Activated CD4-positive, alpha-beta T cell treated with anti-CD3 and anti-CD28 coated beads for 24 hours (primary cell): ENCODE results near the gene FAM149A.

Source experiments
- DNase-seq, 2 donors: peaks; one replicate each; pipeline ENCODE4 v3.0.0-alpha.2; 2020; ENCODE audit warnings: low read depth in 2 of 2

FAM149A gene

DNA sequence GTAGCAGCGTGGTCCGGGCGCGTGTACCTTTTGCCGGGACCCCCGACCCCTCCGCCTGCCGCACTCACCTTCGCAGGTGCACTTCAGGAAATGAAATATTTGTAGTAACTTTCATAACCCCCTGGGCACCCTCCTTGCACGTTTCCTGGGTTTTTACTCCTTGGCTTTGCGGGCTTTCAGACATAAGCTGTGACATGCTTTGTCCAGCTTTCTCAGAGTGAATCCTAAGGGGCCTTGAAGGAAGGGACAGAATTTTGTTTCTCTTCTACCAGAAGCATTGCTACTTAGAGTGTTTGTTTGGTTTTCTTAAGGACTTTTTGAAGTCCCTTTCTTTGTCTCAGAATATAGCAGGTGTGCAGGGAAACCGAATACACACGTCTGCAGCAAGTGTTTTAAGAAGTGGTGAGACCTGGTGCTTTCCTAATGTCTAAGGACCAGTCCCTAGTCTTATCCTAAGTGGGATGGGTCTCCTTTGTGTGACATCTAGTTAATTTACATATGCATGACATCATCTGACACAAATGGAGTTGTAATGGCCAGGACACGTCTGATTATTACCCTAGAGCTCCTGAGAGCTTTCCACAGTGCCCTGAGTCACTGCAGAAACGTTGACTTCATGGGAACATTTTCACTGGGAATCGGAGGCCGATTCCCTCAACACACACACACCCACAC, 1.3 kb downstream of the FAM149A start:
- DNase-seq = no peak

DNA sequence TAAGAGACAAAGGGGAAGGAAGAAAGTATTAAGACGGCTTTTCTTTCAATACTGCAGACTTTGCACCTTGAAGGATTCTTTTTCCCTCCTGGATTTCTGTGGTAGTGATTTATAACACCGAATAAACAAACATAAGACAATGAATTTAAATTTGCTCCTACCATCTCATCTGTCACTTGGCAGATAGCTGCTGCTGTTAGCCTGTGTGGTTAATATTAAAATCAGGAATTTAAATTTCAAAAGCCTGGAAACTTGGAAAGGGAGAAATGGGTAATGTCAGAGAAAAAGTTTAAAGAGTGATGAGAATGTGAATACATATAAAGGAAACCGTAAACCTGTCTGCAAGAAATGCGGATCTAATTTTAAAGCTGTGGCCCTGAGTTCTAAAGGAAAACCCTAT, 3.4 kb downstream of the FAM149A start:
- no peak for DNase-seq

DNA sequence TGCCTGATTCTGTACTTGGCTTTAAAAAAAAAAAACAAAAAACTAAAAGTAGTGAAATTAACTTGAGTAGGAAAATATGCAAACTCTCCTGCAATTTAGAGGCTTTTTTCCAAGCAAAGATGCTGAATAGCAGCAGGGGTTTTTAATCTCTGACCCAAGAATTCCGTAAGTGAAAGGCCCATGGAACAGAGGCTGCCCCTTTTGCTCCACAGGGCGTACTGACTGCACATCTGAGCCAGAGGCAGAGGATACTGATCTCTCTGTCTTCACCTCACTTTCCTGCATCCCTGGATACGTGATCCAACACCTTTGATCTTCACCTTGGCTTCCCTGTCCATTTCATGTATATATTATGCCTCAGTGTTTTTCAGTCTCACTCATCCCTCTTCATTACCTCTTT, 3.9 kb downstream of the FAM149A start:
- DNase-seq = no peak

DNA sequence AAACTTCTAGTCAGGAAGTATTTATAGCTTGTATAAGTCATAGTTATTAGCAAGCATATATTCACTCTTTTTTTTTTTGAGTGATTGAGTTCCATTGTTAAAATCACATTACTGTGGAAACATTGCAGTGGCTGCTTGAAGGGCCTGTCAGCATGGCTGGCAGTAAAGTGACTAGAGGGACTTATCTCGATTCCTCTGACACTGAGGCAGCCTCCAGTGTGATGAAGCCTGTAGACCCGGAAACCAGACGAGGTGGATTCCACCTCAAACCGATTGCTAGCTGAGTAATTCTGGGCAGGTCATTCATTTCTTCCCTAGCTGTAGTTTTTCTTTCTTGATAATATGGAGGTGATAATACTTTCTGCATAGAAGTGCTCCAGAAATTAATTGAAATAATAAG, 4.7 kb downstream of the FAM149A start:
- no peak for DNase-seq

DNA sequence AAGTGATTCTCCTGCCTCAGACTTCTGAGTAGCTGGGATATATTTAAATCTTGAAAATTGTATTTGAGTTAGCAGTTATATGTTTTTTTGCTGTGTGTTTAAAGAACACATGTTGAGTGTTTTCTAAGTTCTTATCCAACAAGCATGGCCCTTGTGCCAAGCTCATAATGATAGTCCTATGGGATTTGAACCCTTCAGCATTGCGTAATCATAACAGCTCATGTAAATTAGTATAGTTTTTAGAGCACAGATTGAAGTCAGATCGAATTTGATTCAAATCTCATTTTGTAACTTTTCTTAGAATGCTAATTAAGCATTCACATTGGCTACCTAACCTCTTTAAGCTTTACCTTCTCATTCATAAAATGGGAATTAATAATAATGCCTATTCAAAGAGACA, 12.2 kb downstream of the FAM149A start:
- DNase-seq = no peak

DNA sequence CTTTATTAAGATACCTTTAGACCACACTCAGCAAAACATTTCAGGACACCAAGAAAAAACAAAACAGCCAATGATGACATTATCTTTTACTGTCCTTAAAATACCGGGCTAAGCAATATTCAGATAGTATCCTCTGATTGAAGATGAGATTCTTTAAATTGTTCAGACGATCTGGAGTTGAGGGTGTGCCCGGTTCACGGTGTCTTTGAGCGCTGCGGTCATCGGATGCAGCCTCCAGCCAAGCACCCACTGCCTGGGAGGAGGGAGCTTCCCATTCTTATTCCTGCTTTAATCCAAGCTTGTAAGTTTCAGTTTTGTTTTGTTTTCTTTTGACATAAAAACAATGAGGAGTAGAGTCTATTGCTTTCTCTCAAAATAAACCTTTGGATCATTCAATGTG, 14.1 kb downstream of the FAM149A start:
- DNase-seq = no peak

DNA sequence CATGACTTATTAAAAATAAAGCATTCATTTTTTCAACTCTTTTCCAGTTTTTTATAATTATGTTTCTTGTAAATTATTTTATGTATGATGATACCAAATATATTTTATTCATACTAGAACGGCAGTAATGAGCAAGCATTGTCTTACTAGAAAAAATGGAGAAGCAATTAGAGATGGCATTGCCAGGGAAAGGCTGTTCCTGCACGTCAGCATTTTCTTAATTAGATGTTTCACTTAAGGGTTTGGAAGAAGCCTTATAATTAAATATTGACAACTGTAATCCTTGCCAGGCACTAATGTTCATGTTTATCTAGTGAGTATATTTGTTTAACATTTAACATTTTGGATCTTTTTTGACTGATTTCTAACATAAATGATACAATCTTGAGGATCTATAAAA, 16.6 kb downstream of the FAM149A start:
- DNase-seq = no peak

DNA sequence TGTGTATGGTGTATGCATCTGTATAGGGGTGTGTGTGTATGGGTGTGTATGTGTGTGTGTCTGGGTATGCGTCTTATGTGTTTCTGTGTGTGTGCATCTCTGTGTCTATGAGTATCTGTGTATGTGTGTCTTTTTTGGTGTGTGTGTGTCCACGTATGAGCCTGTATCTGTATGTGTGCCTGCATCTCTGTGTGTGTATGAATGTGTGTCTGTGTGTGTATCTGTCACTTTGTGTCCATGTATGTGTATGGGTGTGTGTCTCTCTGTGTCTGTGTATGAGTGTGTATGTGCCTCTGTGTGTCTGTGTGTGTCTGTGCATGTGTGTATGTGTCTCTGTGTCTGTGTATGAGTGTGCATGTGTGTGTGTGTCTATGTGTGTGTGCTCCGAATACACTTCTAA, 24.3 kb downstream of the FAM149A start:
- DNase-seq = no peak

DNA sequence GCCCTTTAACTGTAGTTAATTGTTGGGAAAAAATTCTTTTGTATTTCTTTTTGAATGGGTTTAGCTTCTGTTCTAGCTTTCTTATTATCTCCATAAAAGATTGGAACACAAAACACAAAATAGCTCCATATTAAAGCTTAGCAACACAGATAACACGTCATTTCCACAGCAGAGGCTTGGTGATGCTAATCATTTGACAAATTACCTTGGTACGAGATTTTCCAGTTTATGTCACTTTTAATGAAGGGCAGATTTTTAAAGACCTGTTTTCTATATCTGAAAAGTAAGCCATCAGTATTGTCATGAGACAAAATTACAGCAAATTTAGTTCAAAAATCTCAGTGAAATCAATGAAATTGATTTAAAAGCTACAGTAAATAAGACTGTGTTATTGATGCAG, 27.4 kb downstream of the FAM149A start:
- DNase-seq = no peak

DNA sequence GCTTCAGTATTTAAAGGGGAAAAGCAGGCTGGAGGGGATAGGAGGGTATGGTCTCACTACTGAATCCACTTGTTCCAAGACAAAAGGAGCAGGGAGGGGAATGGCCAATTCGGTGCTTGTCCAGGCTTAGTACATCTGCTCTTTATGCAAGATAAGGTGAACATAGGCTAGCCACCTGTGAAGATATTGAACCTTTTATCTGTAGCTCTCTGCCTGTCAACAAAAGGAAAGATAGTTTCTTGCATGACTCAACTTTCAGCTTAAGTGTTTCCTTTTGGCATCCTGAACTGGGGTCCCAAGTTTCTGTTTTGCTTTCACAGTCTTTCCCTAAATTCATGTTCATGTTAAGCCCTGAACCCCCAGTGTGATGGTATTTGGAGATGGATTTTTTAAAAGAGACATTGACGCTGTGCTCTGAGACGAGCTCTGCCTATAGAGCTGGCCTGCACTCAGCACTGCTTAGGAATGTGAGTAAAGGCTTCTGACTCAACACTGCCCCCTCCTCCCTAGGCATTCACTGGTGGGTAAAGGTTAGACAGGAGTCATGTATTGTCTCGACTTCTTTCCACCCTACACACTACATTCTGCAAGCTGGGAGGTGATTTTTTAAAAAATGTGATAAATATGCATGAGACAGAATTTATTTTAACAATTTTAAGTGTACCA, 28.2 kb downstream of the FAM149A start:
- DNase-seq = no peak

DNA sequence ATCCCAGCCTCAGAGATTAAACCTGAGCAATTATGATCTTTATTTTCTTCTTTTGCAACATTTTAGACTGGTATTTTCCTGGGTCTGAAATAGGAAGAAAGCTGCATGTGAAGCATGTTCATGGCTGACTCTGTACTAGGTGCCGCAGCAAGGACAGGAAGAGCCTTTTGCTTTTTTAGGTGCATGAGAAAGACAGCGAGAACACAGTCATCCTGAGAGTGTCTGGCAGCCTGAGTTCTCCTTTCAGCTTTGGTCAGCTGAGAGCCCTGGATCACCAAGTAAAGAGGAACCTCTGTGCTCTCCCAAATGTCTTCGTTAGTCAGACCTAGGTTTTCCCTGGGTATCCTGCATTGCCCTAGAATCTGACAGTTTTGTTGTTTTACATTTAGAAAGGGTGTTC, 29.8 kb downstream of the FAM149A start:
- no peak for DNase-seq

DNA sequence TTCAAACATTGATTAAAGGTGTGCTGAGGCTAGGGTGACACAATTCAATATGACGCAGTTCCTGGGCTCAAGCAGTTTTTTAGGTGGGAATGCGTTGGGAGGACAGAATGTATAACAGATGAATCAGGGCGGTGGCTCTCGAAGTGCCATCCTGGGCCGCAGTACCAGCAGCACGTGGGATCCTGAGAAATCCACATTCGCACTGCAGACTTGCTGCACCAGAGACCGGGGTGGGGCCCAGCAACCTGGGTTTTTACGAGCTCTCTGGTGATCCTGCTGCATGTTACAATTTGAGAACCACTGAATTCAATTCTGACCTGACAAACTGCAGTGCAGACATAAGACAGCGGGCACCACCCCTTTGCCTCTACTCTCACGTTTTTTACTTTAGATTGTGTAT, 30.4 kb downstream of the FAM149A start:
- DNase-seq = no peak

DNA sequence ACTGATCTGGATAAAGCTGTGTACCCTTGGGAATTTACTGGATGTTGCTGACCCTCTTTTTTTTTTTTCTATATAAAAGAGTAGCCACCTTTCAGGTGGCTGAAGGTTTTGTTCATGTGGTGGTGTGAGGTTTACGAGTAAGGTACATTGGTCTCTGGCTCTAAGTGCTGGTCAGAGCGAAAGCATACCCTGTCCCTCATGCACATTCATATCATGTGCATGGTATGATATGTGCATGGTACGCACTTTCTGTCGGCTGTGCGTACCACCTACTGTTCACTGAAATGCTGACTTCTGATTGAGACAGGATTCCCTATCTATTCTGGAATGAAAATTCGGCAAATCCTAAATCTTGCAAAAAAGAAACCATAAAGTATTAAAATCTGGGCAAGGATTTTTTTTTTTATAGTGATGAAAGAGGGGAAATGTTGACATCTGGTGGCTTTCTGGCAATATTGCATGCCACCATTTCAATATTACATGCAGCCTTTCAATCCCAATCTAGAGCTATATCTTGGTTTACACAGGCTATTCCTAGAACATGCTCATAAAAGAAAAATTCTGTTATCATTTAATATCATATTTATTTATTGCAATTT, 32.8 kb downstream of the FAM149A start:
- no peak for DNase-seq

DNA sequence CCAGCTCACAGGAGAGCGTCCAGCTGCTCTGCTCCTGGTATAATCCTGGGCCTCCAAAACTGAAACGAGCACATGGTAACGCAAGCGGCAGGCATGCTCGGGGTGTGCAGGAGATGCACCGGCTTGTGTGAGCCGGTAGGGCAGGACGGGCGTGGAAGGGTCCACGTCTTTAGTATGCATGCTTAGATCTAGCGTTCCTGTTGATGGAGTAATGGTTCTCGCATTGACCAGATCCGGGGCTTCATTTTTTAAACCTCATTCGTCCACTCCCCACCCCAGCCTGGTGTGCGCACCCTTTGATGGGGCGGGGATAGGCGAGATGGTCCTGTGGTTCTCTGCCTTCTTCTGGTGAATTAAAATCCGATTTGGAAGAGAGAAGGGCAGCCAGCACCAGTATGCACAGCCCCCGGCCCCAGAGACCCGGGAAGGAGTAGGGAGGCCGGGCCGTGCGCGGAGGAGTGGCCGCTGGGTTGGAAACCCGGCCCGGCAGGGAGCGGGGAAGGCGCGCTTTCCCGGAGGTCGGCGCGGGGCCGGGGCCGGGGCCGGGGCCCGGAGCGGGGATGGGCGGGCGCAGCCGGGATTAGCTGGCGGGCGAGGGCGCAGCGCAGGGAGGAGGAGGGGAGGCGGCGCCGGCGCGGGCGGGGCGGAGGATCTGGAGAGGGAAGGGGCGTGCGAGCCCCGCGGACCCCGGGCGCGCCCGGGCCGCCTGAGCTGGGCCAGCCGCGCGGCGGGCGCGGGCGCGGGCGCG, 39.9 kb downstream of the FAM149A start:
- DNase-seq = no peak

DNA sequence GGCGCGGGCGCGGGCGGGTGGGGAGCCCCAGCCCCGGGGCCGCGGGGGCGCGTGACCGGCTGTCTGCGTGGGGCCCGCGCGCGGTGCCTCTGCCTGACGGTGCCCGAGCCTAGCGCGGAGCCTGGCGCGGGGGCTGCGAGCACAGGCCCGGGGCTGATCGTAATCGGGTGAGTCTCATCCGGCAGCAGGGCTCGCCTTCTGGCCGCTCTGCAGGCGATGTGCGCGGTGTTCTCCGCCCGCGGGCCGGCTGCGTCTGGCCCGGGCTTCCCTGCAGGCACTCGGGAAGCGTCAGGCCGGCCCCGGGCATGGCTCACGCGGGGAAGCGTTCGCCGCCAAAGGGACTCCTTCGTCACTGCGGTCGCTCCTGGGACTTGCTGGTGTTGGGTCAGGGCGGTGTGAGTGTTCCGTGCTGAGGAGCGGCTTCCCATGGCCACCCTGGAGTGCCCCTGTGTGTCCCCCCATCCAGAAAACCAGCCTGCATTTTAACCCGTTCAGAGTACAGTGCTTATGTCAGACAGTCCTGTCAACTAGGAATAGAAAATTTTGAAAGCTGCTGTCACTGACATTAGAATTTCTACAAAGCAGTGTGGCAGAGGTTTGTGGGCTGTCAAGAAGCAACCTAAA, 40.6 kb downstream of the FAM149A start:
- no peak for DNase-seq

DNA sequence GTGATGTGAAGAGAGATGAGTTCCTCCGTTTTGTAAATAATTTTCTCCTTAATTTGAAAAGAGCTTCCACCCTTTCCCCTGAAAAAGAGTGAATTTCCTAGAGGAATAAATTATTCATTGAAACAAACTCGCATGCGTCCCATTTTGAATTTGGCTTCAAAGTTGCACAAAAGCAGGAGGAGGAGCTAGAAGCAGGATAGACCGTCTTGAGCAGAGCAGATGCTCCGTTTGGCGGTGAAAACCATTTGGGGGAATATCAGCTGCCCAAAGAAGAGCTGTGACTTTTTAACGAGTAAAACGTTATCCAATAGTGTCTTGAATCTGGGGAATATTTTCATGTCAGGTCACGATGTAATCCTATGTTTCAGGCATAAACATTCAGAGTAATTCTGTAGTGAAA, 42.0 kb downstream of the FAM149A start:
- DNase-seq = no peak

DNA sequence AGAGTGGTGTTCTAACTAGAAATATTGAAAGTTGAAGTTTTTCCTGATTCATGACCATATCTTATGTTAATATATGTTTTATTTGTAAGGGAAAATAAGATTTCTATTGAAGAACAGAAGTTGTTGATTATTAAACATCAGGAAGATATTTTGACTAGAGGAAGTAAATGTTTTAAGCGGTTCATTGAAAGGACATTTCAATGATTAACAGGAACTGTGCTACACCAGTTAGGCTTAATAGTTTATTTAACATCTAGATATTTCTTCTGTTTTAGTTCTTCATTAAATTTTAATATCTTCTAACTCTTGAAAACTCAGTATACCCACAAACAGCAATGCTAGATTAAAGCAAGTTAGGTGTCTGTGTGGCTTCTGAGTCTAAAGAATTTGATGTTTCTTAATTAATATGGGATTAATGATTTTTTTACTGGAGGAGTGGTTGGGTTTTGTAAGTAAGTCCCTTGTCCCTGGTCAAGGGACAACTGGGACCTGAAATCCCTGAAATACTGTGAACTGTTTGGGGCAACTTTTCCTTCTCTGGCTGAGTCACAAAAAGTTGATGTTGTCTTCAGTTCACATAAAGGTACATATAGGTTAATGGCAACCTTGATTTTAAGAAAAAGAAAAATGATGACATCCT, 44.0 kb downstream of the FAM149A start:
- DNase-seq = no peak

DNA sequence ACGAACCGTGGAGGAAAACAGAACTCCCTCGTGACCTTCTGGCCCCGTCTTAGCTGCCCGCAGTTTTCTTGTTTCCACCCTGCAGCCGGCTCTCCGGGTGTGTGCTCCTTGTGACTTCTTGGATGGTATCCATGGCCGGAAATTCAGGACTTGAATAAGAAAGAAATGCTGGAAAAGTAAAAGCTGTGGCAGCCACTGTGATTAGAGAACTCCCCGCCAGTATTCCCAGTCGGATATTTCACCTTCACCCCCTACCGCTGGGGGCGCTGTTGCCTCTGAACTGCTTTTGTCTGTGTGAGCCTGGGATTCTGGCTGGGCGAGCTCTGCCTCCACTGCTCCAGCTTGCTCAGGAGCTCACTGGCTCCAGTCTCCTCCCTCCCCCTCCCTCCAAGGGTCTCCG, 45.4 kb downstream of the FAM149A start:
- DNase-seq = peak in 1 of 2 donors; percentile 31

DNA sequence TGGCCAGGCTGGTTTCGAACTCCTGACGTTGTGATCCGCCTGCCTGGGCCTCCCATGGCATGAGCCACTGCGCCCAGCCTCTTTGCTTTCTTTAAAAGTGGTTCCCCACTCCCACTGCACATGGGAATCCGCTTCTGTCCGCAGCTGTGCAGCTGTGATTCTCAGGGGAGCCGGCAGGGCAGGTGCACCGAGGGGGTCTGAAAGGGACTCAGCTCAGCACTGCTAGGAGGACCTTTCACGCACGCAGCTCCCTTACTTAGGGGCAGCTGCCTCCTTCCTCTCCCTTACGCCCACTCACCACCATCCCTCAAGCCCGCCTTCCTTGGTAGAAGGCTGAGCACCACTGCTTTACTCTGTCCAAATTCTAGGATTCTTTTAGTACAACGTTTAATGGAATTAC, 46.4 kb downstream of the FAM149A start:
- DNase-seq = no peak

DNA sequence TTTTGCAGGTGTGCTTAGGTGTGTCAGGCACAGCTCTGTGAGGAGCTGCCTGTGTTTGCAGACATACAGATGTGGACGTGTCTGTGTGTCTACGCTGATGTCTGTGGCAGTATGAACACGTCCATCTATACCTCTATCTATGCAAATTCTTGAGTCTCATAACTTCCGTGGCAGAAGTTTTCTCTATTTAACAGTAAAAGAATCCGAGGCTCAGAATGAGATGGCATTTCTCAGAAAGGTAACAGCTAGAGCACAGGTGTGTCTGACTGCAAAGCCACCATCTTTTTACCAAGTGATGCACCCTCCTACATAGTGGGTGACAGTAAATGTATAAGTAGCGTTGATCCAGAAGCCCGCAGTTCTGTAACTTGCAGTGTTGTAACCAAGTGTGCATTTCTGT, 47.0 kb downstream of the FAM149A start:
- DNase-seq = no peak

DNA sequence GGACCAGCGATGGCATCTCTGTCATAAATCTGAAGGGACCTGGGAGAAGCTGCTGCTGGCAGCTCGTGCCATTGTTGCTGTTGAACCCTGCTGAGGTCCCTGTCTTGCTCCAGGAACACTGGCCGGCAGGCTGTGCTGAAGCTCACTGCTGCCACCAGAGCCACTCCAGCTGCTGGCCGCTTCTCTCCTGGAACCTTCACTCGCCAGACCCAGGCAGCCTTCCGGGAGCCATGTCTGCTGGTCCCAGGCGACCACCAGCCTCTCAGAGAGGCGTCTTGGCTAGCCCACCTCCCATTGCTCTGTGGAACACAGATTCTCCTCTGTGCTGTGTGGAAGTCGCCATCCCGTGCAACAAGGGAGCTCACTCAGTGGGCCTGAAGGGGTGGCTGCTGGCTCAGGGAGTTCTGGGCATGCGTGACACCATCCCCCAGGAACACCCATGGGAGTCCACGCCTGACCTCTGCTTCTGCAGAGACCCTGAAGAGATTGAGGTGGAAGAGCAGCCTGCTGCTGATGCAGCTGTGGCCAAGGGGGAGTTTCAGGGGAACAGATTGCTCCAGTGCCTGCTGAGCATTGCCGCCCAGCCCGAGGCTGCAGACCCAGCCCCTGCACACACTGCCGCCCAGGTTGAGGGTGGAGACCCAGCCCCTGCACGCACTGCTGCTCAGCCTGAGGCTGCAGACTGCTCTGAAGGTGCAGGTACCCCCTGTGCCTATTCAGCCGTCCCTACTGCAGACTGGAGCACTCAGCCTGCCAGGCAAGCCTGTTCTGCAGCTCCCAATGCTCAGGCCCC, 53.7 kb downstream of the FAM149A start:
- DNase-seq = no peak
